Naive thymus-derived CD8-positive, alpha-beta T cell (primary cell): ENCODE measurements around the gene CYB5D1. TPM values are rescaled to one million over a fixed set of nuclear protein-coding genes. Genes with fewer than 3 reads are reported as not detected.

Source experiments
- ATAC-seq, 2 donors: fragments of 150-1000 bp; cut with Tn5 transposase in 1 of 2; sonication (Bioruptor Pico), chemical (Tn5 transposase) in 1 of 2; 1 replicate in 1 of 2; 2 replicates in 1 of 2; pipeline ENCODE4 v1.10.0; 2021; ENCODE audit warnings: mild to moderate bottlenecking in 2 of 2, moderate library complexity in 2 of 2
- POLR2A ChIA-PET: fragments of 350-600 bp; sonication (Branson Sonifier 250); formaldehyde crosslinking; loops from one replicate; lab custom pipeline; 2021; ENCODE audit warnings: antibody characterized with exemption; lab: Charles Lee
- DNase-seq, 10 donors: peaks; one replicate each; pipeline versions ENCODE4 v3.0.0 to v3.0.0-alpha.2; 2020 to 2022
- H3K27ac Mint-ChIP-seq, 10 donors: one replicate each; pipeline ENCODE4 v1.8.0; 2020 to 2022; ENCODE audit warnings: mild to moderate bottlenecking in 10 of 10, mixed read lengths in 10 of 10, moderate library complexity in 4 of 10, inconsistent platforms in 1 of 10
- H3K27me3 Mint-ChIP-seq, 5 donors: one replicate each; pipeline ENCODE4 v1.8.0; 2021 to 2022; ENCODE audit warnings: mixed read lengths in 5 of 5
- H3K36me3 Mint-ChIP-seq, 3 donors: one replicate each; pipeline ENCODE4 v1.8.0; 2020 to 2022; ENCODE audit warnings: mixed read lengths in 3 of 3, mild to moderate bottlenecking in 2 of 3, inconsistent platforms in 1 of 3
- H3K4me1 Mint-ChIP-seq, 4 donors: one replicate each; pipeline ENCODE4 v1.8.0; 2021 to 2022; ENCODE audit warnings: mixed read lengths in 4 of 4
- H3K4me3 Mint-ChIP-seq, 10 donors: one replicate each; pipeline ENCODE4 v1.8.0; 2020 to 2022; ENCODE audit warnings: mild to moderate bottlenecking in 10 of 10, mixed read lengths in 10 of 10, moderate library complexity in 6 of 10, inconsistent platforms in 1 of 10
- H3K9me3 Mint-ChIP-seq, 9 donors: one replicate each; pipeline ENCODE4 v1.8.0; 2020 to 2022; ENCODE audit warnings: mixed read lengths in 9 of 9, mild to moderate bottlenecking in 3 of 9, inconsistent platforms in 1 of 9, moderate library complexity in 1 of 9
- polyA plus RNA-seq, 3 donors: library from polyadenylated mRNA; unstranded; fragments of 300-500 nt; fragmentation: Illumina TruSeq; gene quantifications; one replicate each; pipeline ENCODE4 v1.2.3, GENCODE V29; 2021
- total RNA-seq, 8 experiments: library from RNA in 2 of 8; stranded (reverse) in 2 of 8; gene quantifications; one replicate each; pipeline ENCODE4 v1.2.3 and lab custom pipeline; 2021 to 2026

CYB5D1 gene
- total and polyA plus RNA-seq, 5 experiments from 2014 or later, result 3.5 to 9.8 (median 6.0) TPM

DNA sequence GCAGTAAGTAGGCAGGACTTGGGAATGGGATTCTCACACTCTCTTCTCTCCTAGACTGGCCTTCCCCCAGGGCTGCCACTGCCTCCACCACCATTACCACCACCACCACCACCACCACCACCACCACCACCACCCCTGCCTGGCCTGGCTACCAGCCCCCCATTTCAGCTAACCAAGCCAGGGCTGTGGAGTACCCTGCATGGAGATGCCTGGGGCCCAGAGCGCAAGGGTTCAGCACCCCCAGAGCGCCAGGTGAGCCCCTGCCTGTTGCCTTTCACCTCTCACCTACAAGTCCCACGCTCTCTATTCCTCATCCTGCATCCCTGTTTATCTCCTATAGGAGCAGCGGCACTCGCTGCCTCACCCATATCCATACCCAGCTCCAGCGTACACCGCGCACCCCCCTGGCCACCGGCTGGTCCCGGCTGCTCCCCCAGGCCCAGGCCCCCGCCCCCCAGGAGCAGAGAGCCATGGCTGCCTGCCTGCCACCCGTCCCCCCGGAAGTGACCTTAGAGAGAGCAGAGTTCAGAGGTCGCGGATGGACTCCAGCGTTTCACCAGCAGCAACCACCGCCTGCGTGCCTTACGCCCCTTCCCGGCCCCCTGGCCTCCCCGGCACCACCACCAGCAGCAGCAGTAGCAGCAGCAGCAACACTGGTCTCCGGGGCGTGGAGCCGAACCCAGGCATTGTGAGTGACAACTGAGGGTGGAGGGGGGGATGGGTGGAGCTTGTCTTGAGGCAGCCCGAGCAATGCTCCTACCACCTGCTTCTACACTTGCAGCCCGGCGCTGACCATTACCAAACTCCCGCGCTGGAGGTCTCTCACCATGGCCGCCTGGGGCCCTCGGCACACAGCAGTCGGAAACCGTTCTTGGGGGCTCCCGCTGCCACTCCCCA lies 10.8 kb upstream of the CYB5D1 start:
- POLR2A ChIA-PET, result interaction anchor here (6.9 to 7.2 kb wide), 2 partner anchors 9 to 12 kb away, joined by 54 to 116 read pairs; partner anchors contain the start of genes CYB5D1, KDM6B, NAA38 and TMEM88
- peak in 2 of 10 donors; percentile 21 to 50 for DNase-seq
- H3K4me3 Mint-ChIP-seq, result peak overlapping the region in 4 of 10 donors; percentile 28 to 57 (median 32)

GRCh38 chr17:7848131-7848579 lies 9.6 kb upstream of the CYB5D1 start:
- POLR2A ChIA-PET, result interaction anchor here (7.2 kb wide), 1 partner anchor 14 kb away, joined by 116 read pairs; the partner anchor contains the start of gene KDM6B

More for the DNA sequence above, 10.8 kb upstream of the CYB5D1 start:
- Mint-ChIP-seq H3K36me3 (peaks cover 0 to 28% (median 1%) of the 10 kb centered on the region in 3 donors), H3K9me3 (no peaks in the 10 kb centered on the region), H3K27me3 (peaks cover 0 to 4% (median 0%) of the 10 kb centered on the region in 5 donors), H3K27ac (peak overlapping the region in 6 of 10 donors; percentile 58 to 92 (median 76)), H3K4me1 (peaks cover 32 to 44% (median 38%) of the 10 kb centered on the region in 4 donors)
- no peak for ATAC-seq

DNA sequence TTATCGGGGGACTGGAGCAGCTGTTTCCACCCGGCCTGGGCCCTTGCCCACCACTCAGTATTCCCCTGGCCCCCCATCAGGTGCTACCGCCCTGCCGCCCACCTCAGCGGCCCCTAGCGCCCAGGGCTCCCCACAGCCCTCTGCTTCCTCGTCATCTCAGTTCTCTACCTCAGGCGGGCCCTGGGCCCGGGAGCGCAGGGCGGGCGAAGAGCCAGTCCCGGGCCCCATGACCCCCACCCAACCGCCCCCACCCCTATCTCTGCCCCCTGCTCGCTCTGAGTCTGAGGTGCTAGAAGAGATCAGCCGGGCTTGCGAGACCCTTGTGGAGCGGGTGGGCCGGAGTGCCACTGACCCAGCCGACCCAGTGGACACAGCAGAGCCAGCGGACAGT lies 9.1 kb upstream of the CYB5D1 start:
- no peak for DNase-seq
- POLR2A ChIA-PET, result interaction anchor here (1.0 to 5.8 kb wide), 3 partner anchors 8 to 15 kb away, joined by 3 to 96 read pairs (median 4); partner anchors contain the start of gene KDM6B
- Mint-ChIP-seq H3K9me3 (no peaks in the 10 kb centered on the region), H3K36me3 (peaks cover 0 to 32% (median 1%) of the 10 kb centered on the region in 3 donors), H3K4me1 (peaks cover 18 to 36% (median 30%) of the 10 kb centered on the region in 4 donors), H3K4me3 (no peak overlapping the region), H3K27me3 (no peaks in the 10 kb centered on the region), H3K27ac (peak overlapping the region in 1 of 10 donors; percentile 29)
- ATAC-seq, result no peak

More at GRCh38 chr17:7848131-7848579, 9.6 kb upstream of the CYB5D1 start:
- peak overlapping the region in 2 of 10 donors; percentile 14 to 18 for H3K4me3 Mint-ChIP-seq
- H3K36me3 Mint-ChIP-seq, result peaks cover 0 to 30% (median 1%) of the 10 kb centered on the region in 3 donors
- H3K4me1 Mint-ChIP-seq, result peaks cover 22 to 37% (median 33%) of the 10 kb centered on the region in 4 donors
- ATAC-seq (no peak), DNase-seq (peak in 1 of 10 donors; percentile 47)
- H3K27me3 Mint-ChIP-seq, result no peaks in the 10 kb centered on the region
- no peaks in the 10 kb centered on the region for H3K9me3 Mint-ChIP-seq
- H3K27ac Mint-ChIP-seq, result peak overlapping the region in 5 of 10 donors; percentile 24 to 84 (median 71)

- Mint-ChIP-seq H3K27ac (peak overlapping the region in 4 of 10 donors; percentile 56 to 88 (median 68)), H3K4me3 (no peak overlapping the region), H3K36me3 (peaks cover 0 to 34% (median 1%) of the 10 kb centered on the region in 3 donors), H3K27me3 (no peaks in the 10 kb centered on the region), H3K4me1 (peaks cover 14 to 38% (median 26%) of the 10 kb centered on the region in 4 donors), H3K9me3 (no peaks in the 10 kb centered on the region)
- POLR2A ChIA-PET, result interaction anchor here (1.0 to 5.8 kb wide), 3 partner anchors 8 to 15 kb away, joined by 3 to 96 read pairs (median 4); partner anchors contain the start of gene KDM6B
- ATAC-seq (no peak), DNase-seq (no peak)
Measured at GRCh38 chr17:7849130-7849750, 8.6 kb upstream of the CYB5D1 start.

DNA sequence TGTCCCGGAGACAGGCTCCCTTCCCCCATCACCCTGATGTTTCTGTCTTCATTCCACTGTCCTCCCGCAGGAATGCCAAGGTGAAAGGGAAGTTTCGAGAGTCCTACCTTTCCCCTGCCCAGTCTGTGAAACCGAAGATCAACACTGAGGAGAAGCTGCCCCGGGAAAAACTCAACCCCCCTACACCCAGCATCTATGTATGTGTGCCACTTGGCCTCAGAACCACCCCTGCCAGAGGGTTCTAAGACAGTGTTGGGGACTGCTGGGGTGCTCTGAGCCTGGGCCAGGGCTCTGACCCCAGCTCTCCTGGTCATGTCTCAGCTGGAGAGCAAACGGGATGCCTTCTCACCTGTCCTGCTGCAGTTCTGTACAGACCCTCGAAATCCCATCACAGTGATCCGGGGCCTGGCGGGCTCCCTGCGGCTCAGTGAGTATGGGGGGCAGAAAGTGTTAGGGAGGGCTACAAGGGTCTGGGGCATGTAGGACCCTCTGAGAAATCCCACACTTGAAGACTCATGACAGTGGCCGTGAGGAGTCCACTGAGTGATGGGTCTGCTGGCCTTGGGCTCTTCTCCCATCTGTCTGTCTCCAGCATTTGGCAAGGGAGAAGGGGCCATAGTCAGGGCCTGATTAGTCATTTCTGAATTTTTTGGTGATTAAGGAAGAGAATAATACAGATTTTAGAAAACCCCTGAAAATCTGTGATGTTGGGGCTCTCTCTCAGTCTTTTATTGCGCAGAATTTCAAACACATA lies 7.9 kb upstream of the CYB5D1 start:
- DNase-seq, result peak in 1 of 10 donors; percentile 24

DNA sequence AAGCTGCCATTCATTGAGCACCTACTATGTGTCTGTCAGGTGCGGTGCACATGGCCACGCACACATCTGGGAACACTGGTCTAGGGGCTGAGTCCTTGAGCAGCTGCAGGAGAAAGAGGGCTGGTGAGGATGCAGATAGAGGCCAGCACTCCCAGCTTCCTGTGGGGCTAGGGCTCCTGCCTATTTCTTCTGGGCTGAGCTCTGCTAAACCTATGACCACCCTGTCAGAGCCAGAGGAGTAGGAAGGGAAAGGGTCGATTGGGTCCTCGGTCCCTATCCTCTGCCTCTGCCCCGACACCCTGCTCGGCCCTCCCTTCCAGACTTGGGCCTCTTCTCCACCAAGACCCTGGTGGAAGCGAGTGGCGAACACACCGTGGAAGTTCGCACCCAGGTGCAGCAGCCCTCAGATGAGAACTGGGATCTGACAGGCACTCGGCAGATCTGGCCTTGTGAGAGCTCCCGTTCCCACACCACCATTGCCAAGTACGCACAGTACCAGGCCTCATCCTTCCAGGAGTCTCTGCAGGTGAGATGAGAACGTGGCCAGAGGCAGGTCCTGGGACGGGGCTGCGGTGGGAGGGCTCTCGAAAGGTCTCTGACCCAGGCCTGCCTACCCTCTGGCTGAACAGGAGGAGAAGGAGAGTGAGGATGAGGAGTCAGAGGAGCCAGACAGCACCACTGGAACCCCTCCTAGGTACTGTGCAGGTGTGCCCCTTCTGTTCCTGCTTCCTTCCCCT lies 6.9 kb upstream of the CYB5D1 start:
- POLR2A ChIA-PET, result interaction anchor here (0.5 to 5.8 kb wide), 8 partner anchors 9 to 396 kb away, joined by 3 to 96 read pairs (median 6); partner anchors contain the start of gene KDM6B
- ATAC-seq (peak; percentile 10 to 14), DNase-seq (no peak)
- H3K9me3 Mint-ChIP-seq, result no peaks in the 10 kb centered on the region
- H3K4me1 Mint-ChIP-seq, result peaks cover 13 to 27% (median 21%) of the 10 kb centered on the region in 4 donors
- peak overlapping the region in 9 of 10 donors; percentile 39 to 84 (median 64) for H3K4me3 Mint-ChIP-seq
- H3K36me3 Mint-ChIP-seq, result peaks cover 0 to 35% (median 1%) of the 10 kb centered on the region in 3 donors
- H3K27me3 Mint-ChIP-seq, result no peaks in the 10 kb centered on the region
- H3K27ac Mint-ChIP-seq, result peak overlapping the region; percentile 43 to 96 (median 88)

More for the DNA sequence above, 7.9 kb upstream of the CYB5D1 start:
- Mint-ChIP-seq H3K4me3 (peak overlapping the region in 2 of 10 donors; percentile 7 to 14), H3K36me3 (peaks cover 0 to 34% (median 1%) of the 10 kb centered on the region in 3 donors), H3K4me1 (peaks cover 13 to 35% (median 24%) of the 10 kb centered on the region in 4 donors), H3K27me3 (no peaks in the 10 kb centered on the region), H3K27ac (peak overlapping the region in 9 of 10 donors; percentile 13 to 96 (median 75)), H3K9me3 (no peaks in the 10 kb centered on the region)
- POLR2A ChIA-PET, result interaction anchor here (1.0 to 5.8 kb wide), 6 partner anchors 8 to 16 kb away, joined by 3 to 96 read pairs (median 8); partner anchors contain the start of gene KDM6B
- ATAC-seq, result no peak

DNA sequence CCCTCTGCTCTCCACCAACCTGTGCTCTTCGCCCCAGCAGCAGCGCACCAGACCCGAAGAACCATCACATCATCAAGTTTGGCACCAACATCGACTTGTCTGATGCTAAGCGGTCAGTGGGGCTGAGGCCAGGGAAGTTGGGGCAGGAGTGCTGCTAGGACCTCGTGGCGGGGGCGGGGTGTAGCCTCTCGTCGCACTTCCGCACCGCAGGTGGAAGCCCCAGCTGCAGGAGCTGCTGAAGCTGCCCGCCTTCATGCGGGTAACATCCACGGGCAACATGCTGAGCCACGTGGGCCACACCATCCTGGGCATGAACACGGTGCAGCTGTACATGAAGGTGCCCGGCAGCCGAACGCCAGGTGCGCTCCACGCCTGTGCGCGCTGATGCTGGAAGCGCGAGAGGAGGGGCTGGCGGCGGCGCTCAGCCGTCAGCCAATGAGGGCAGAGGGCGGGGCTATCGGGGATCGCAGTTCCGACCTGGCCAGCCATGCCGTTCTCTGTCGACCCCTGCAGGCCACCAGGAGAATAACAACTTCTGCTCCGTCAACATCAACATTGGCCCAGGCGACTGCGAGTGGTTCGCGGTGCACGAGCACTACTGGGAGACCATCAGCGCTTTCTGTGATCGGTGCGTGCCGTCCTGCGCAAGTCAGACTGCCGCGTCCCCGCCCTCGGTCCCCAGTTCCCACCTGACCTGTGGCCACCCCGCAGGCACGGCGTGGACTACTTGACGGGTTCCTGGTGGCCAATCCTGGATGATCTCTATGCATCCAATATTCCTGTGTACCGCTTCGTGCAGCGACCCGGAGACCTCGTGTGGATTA lies 6.2 kb upstream of the CYB5D1 start:
- H3K27me3 Mint-ChIP-seq, result no peaks in the 10 kb centered on the region
- DNase-seq, result peak; percentile 92 to 98 (median 94)
- H3K4me1 Mint-ChIP-seq, result peaks cover 16 to 25% (median 21%) of the 10 kb centered on the region in 4 donors
- H3K27ac Mint-ChIP-seq, result peak overlapping the region; percentile 25 to 96 (median 88)
- POLR2A ChIA-PET, result interaction anchor here (0.5 to 5.8 kb wide), 9 partner anchors 10 to 397 kb away, joined by 3 to 96 read pairs (median 5); partner anchors contain the start of gene KDM6B
- peak overlapping the region; percentile 47 to 84 (median 70) for H3K4me3 Mint-ChIP-seq
- ATAC-seq, result peak; percentile 83 to 88
- no peaks in the 10 kb centered on the region for H3K9me3 Mint-ChIP-seq
- peaks cover 0 to 33% (median 1%) of the 10 kb centered on the region in 3 donors for H3K36me3 Mint-ChIP-seq

DNA sequence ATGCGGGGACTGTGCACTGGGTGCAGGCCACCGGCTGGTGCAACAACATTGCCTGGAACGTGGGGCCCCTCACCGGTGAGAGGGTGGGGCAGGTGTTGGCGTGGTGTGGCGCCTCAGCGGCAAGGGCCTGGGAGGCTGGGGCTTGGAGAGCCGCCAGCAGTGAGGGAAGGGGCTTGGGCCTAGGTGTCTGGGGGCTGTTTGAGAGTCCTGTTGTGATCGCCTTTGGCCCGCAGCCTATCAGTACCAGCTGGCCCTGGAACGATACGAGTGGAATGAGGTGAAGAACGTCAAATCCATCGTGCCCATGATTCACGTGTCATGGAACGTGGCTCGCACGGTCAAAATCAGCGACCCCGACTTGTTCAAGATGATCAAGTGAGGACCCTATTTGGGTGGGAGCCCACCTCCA lies 5.5 kb upstream of the CYB5D1 start:
- Mint-ChIP-seq H3K27ac (peak overlapping the region in 8 of 10 donors; percentile 53 to 96 (median 89)), H3K4me3 (peak overlapping the region in 4 of 10 donors; percentile 4 to 64 (median 22)), H3K4me1 (peaks cover 16 to 25% (median 21%) of the 10 kb centered on the region in 4 donors), H3K36me3 (peaks cover 0 to 26% (median 1%) of the 10 kb centered on the region in 3 donors), H3K27me3 (no peaks in the 10 kb centered on the region), H3K9me3 (no peaks in the 10 kb centered on the region)
- DNase-seq, result peak in 3 of 10 donors; percentile 24 to 71 (median 36)
- POLR2A ChIA-PET, result interaction anchor here (0.6 to 5.8 kb wide), 5 partner anchors 10 to 157 kb away, joined by 3 to 96 read pairs (median 10); partner anchors contain the start of gene KDM6B
- no peak for ATAC-seq

GRCh38 chr17:7852919-7853690 lies 4.7 kb upstream of the CYB5D1 start:
- H3K9me3 Mint-ChIP-seq, result no peaks in the 10 kb centered on the region
- H3K4me3 Mint-ChIP-seq, result no peak overlapping the region
- peak overlapping the region in 2 of 10 donors; percentile 59 to 65 for H3K27ac Mint-ChIP-seq
- H3K36me3 Mint-ChIP-seq, result peaks cover 0 to 24% (median 1%) of the 10 kb centered on the region in 3 donors
- ATAC-seq (no peak), DNase-seq (peak in 3 of 10 donors; percentile 12 to 66 (median 13))
- POLR2A ChIA-PET, result interaction anchor here (0.7 to 5.8 kb wide), 6 partner anchors 8 to 29 kb away, joined by 3 to 96 read pairs (median 6); partner anchors contain the start of gene KDM6B
- H3K4me1 Mint-ChIP-seq, result peaks cover 16 to 25% (median 21%) of the 10 kb centered on the region in 4 donors
- no peaks in the 10 kb centered on the region for H3K27me3 Mint-ChIP-seq
